ENCODE measurements around the gene ALS2CL. TPM values are rescaled to one million over a fixed set of nuclear protein-coding genes. Genes with fewer than 3 reads are reported as not detected.
A peak's percentile ranks its signal among the peaks of the same experiment; 100 is the strongest.

Gene ALS2CL
- polyA plus RNA-seq, 3 donors, result 7.7 to 9.7 (median 9.4) TPM

- DNase-seq (ENCODE audit: low read depth in 3 of 3, low spot score in 2 of 3), result no peak
These were observed 49.8 kb downstream of the ALS2CL start for GRCh38 chr3:46643701-46644100.

GRCh38 chr3:46642971-46643370, 50.5 kb downstream of the ALS2CL start:
- no peak for DNase-seq (ENCODE audit: low read depth in 3 of 3, low spot score in 2 of 3)

- DNase-seq (ENCODE audit: low read depth in 3 of 3, low spot score in 2 of 3), result no peak
These were observed 52.6 kb downstream of the ALS2CL start for GRCh38 chr3:46640927-46641326.

GRCh38 chr3:46639221-46639620, 54.3 kb downstream of the ALS2CL start:
- DNase-seq (ENCODE audit: low read depth in 3 of 3, low spot score in 2 of 3), result no peak

GRCh38 chr3:46634856-46635255, 58.6 kb downstream of the ALS2CL start:
- no peak for DNase-seq (ENCODE audit: low read depth in 3 of 3, low spot score in 2 of 3)

GRCh38 chr3:46632792-46633191, 60.7 kb downstream of the ALS2CL start:
- no peak for DNase-seq (ENCODE audit: low read depth in 3 of 3, low spot score in 2 of 3)

- DNase-seq (ENCODE audit: low read depth in 3 of 3, low spot score in 2 of 3), result peak; percentile 67 to 75 (median 74)
These were observed 63.6 kb downstream of the ALS2CL start for GRCh38 chr3:46629551-46630517.

GRCh38 chr3:46628901-46629369, 64.5 kb downstream of the ALS2CL start:
- DNase-seq (ENCODE audit: low read depth in 3 of 3, low spot score in 2 of 3), result no peak

GRCh38 chr3:46627078-46627477, 66.4 kb downstream of the ALS2CL start:
- DNase-seq (ENCODE audit: low read depth in 3 of 3, low spot score in 2 of 3), result no peak

GRCh38 chr3:46626039-46626438, 67.4 kb downstream of the ALS2CL start:
- DNase-seq (ENCODE audit: low read depth in 3 of 3, low spot score in 2 of 3), result no peak

GRCh38 chr3:46624975-46625490, 68.4 kb downstream of the ALS2CL start:
- DNase-seq (ENCODE audit: low read depth in 3 of 3, low spot score in 2 of 3), result no peak

GRCh38 chr3:46624533-46624932, 68.9 kb downstream of the ALS2CL start:
- no peak for DNase-seq (ENCODE audit: low read depth in 3 of 3, low spot score in 2 of 3)

- no peak for DNase-seq (ENCODE audit: low read depth in 3 of 3, low spot score in 2 of 3)
These were observed 73.4 kb downstream of the ALS2CL start for GRCh38 chr3:46619845-46620778.

Other genes with a start within 250 kb of the ALS2CL start
- 1 to 10 TPM; 2.3 to 2.8 (median 2.6) TPM for gene LTF, start 228.8 kb downstream of the ALS2CL start, polyA plus RNA-seq (ENCODE audit: insufficient read length in 3 of 3)
- gene RTP3, start 195.7 kb downstream of the ALS2CL start, polyA plus RNA-seq (ENCODE audit: insufficient read length in 3 of 3), result not detected
- 1 to 10 TPM; 2.0 to 2.4 (median 2.3) TPM for gene LRRC2, start 127.4 kb downstream of the ALS2CL start, polyA plus RNA-seq (ENCODE audit: insufficient read length in 3 of 3)
- under 1 TPM; 0.08 to 0.16 (median 0.14) TPM for gene FAM240A, start 81.2 kb downstream of the ALS2CL start, polyA plus RNA-seq (ENCODE audit: insufficient read length in 3 of 3)
- gene TMIE, start 7.7 kb upstream of the ALS2CL start, polyA plus RNA-seq (ENCODE audit: insufficient read length in 3 of 3), result 1 to 10 TPM; 1.0 to 1.1 (median 1.1) TPM
- 1 to 10 TPM; 1.4 to 2.4 (median 2.0) TPM for gene PRSS50, start 24.2 kb upstream of the ALS2CL start, polyA plus RNA-seq (ENCODE audit: insufficient read length in 3 of 3)
- gene MYL3, start 169.8 kb upstream of the ALS2CL start, polyA plus RNA-seq (ENCODE audit: insufficient read length in 3 of 3), result 10 to 100 TPM; 21.2 to 23.6 (median 22.2) TPM
- 100 to 1,000 TPM; 144 to 185 (median 179) TPM for gene PTH1R, start 184.0 kb upstream of the ALS2CL start, polyA plus RNA-seq (ENCODE audit: insufficient read length in 3 of 3)

Data from right renal cortex interstitium (tissue), 3 donors.